T-helper 1 cell (primary cell): Measurements from ENCODE around the gene EFCAB3.
"Not testable (repeated sequence)": the region's sequence is repeated elsewhere in the genome, so short reads cannot be mapped to it uniquely, and the experiment has no call there.

ENCODE experiments used
- DNase-seq, 5 donors: peaks; one replicate each; pipeline ENCODE4 v3.0.0-alpha.2; 2012 to 2020

The EFCAB3 gene

DNA sequence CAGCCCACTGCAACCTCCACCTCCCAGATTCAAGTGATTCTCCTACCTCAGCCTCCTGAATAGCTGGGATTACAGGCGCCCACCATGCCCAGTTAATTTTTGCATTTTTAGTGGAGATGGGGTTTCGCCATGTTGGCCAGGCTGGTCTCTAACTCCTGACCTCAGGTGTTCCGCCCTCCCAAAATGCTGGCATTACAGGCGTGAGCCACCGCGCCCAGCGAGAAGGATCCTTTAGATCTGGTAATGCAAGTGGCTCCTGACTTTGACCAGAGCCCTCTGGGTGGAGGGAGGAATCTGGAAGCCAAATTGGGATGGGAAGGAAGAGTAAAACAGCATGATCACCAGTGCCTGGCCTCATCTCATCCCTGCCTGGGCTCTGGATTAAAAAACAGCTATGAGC, 84.9 kb downstream of the EFCAB3 start:
- DNase-seq: not testable (repeated sequence)
